Ishikawa (cell line): ENCODE results near the gene BDKRB2.

ENCODE experiments used
- EGR1 ChIP-seq: IDR thresholded peaks from 2 replicates; pipeline ENCODE4 v1.6.1; 2012
- EP300 ChIP-seq: IDR thresholded peaks from 2 replicates; pipeline ENCODE4 v1.6.1; 2012; ENCODE audit warnings: borderline replicate concordance
- FOXM1 ChIP-seq: IDR thresholded peaks from 2 replicates; pipeline ENCODE4 v1.6.1; 2012; ENCODE audit warnings: low read depth, borderline replicate concordance
- MAX ChIP-seq: IDR thresholded peaks from 2 replicates; pipeline ENCODE4 v1.6.1; 2012
- NFIC ChIP-seq: IDR thresholded peaks from 2 replicates; pipeline ENCODE4 v1.6.1; 2012
- RAD21 ChIP-seq: IDR thresholded peaks from 2 replicates; pipeline ENCODE4 v1.6.1; 2012; ENCODE audit warnings: low read depth
- REST ChIP-seq: IDR thresholded peaks from 2 replicates; pipeline ENCODE4 v1.6.1; 2012; ENCODE audit warnings: low read depth, mild to moderate bottlenecking
- TAF1 ChIP-seq: IDR thresholded peaks from 2 replicates; pipeline ENCODE4 v1.6.1; 2012; ENCODE audit warnings: low read depth, mild to moderate bottlenecking
- TCF12 ChIP-seq: IDR thresholded peaks from 2 replicates; pipeline ENCODE4 v1.6.1; 2012; ENCODE audit warnings: low read depth
- TEAD4 ChIP-seq: IDR thresholded peaks from 2 replicates; pipeline ENCODE4 v1.6.1; 2012
- YY1 ChIP-seq: IDR thresholded peaks from 2 replicates; pipeline ENCODE4 v1.6.1; 2012; ENCODE audit warnings: low read depth
- ZBTB7A ChIP-seq: IDR thresholded peaks from 2 replicates; pipeline ENCODE4 v1.6.1; 2012; ENCODE audit warnings: low read depth

DNA sequence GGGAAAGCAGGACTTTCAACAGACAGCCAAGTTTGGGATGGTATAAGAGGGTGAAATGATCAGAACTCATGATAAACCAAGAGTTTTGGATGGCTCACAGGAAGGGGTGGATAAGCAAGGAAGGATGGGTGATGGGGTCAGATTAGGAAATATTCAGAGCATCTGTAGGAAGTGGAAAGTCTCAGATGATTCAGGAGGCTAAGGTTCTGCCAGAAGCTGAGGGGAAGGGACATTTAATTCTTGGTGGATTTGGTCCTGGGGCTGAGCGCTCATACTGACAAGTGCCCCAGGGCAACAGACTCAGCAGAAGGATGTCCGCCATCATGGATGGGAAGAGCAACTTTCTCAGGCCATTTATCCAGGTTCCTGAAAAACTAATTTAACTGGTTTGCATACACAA is 28.4 kb upstream of the BDKRB2 start:
- no peak for TF ChIP-seq MAX
- TF ChIP-seq TAF1, result no peak
- no peak for TF ChIP-seq YY1
- no peak for TF ChIP-seq EGR1
- no peak for TF ChIP-seq NFIC
- no peak for TF ChIP-seq REST
- TF ChIP-seq EP300, result no peak
- TF ChIP-seq TCF12, result no peak
- no peak for TF ChIP-seq RAD21
- TF ChIP-seq FOXM1, result no peak
- no peak for TF ChIP-seq TEAD4
- no peak for TF ChIP-seq ZBTB7A
